DOHH2 (cell line): ENCODE measurements around the gene BUD23.
A peak's percentile ranks its signal among the peaks of the same experiment; 100 is the strongest.

Source experiments
- H3F3A ChIP-seq: fragments of 200-600 bp; sonication (generic), shearing (Covaris generic); 2 replicates; pipeline ENCODE4 v1.6.0; 2016; ENCODE audit warnings: antibody characterized with exemption, mild to moderate bottlenecking; ENCODE audit not compliant: control insufficient read depth, insufficient read depth
- H3K27ac ChIP-seq: fragments of 200-600 bp; sonication (generic); 2 replicates; pipeline ENCODE4 v1.5.1; 2014; ENCODE audit warnings: low read depth, mild to moderate bottlenecking, low read length, moderate library complexity
- H3K27me3 ChIP-seq: fragments of 200-600 bp; sonication (generic); 2 replicates; pipeline ENCODE4 v1.6.1; 2014; ENCODE audit warnings: mild to moderate bottlenecking, low read length, mixed read lengths; ENCODE audit not compliant: control insufficient read depth
- H3K36me3 ChIP-seq: fragments of 200-600 bp; sonication (generic); 2 replicates; pipeline ENCODE4 v1.6.1; 2014; ENCODE audit warnings: mild to moderate bottlenecking, low read length, moderate library complexity, mixed read lengths; ENCODE audit not compliant: control insufficient read depth
- H3K4me1 ChIP-seq: fragments of 200-600 bp; sonication (generic); 2 replicates; pipeline ENCODE4 v1.6.1; 2014; ENCODE audit warnings: mild to moderate bottlenecking, low read length, mixed read lengths; ENCODE audit not compliant: control insufficient read depth
- H3K4me2 ChIP-seq: fragments of 200-600 bp; sonication (generic); 2 replicates; pipeline ENCODE4 v1.6.0; 2014; ENCODE audit warnings: mild to moderate bottlenecking, low read length, moderate library complexity
- H3K4me3 ChIP-seq: fragments of 200-600 bp; sonication (generic); 2 replicates; pipeline ENCODE4 v1.5.1; 2014; ENCODE audit warnings: mild to moderate bottlenecking, low read length, mixed read lengths
- H3K79me2 ChIP-seq: fragments of 200-600 bp; sonication (generic); 2 replicates; pipeline ENCODE4 v1.6.1; 2014; ENCODE audit warnings: mild to moderate bottlenecking, low read length, mixed read lengths; ENCODE audit not compliant: control insufficient read depth
- H3K9me2 ChIP-seq: fragments of 200-600 bp; sonication (generic); replicated peaks from 2 replicates; pipeline ENCODE4 v1.6.1; 2014; ENCODE audit warnings: mild to moderate bottlenecking, low read length, mixed read lengths; ENCODE audit not compliant: control insufficient read depth
- H3K9me3 ChIP-seq: fragments of 200-600 bp; sonication (generic); 2 replicates; pipeline ENCODE4 v1.6.1; 2014; ENCODE audit warnings: antibody characterized with exemption, low read length, mixed read lengths; ENCODE audit not compliant: control insufficient read depth, insufficient read depth
- H4K20me1 ChIP-seq: fragments of 200-600 bp; sonication (generic); 2 replicates; pipeline ENCODE4 v1.6.0; 2014; ENCODE audit warnings: low read depth, mild to moderate bottlenecking, antibody characterized with exemption, low read length, moderate library complexity; ENCODE audit not compliant: control insufficient read depth, insufficient read depth
- EZH2phosphoT487 ChIP-seq: fragments of 200-600 bp; sonication (generic); IDR thresholded peaks from 2 replicates; pipeline ENCODE4 v1.6.1; 2017; ENCODE audit warnings: borderline replicate concordance, mild to moderate bottlenecking, antibody characterized with exemption, low read length, moderate library complexity, mixed read lengths
- TF ChIP-seq, protein P1 (sequence below): fragments of 200-600 bp; sonication (generic); IDR thresholded peaks from one replicate; pipeline ENCODE4 v1.5.1; 2014; ENCODE audit warnings: antibody characterized with exemption, mild to moderate bottlenecking, low read depth, low read length; ENCODE audit not compliant: poor library complexity, severe bottlenecking

Gene BUD23

DNA sequence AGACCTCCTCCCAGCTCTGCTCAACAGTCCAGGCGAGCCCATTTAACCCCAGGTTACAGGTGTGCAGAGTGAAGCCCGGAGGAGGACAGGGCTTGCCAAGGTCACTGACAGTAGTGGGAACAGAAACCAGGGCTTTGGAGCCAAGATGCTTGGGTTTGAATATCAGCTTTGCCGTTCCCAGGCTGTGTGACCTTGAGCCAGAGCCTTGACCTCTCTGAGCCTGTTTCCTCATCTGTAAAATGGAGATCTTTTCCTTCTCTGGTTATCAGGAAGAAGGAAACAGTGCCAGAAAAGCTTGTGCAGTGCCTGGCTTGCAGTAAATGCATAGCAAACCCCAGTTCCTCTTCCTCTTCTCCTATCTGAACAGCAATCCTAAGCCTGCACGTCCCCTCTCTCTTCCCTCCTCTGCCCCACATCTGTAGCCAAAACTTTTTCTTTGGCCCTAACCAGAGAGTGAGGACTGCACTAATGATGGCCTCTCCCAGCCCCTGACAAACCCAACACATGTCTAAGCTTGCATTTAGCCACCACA is 37.7 kb upstream of the BUD23 start:
- no peak overlapping the region for H3K4me2 ChIP-seq

DNA sequence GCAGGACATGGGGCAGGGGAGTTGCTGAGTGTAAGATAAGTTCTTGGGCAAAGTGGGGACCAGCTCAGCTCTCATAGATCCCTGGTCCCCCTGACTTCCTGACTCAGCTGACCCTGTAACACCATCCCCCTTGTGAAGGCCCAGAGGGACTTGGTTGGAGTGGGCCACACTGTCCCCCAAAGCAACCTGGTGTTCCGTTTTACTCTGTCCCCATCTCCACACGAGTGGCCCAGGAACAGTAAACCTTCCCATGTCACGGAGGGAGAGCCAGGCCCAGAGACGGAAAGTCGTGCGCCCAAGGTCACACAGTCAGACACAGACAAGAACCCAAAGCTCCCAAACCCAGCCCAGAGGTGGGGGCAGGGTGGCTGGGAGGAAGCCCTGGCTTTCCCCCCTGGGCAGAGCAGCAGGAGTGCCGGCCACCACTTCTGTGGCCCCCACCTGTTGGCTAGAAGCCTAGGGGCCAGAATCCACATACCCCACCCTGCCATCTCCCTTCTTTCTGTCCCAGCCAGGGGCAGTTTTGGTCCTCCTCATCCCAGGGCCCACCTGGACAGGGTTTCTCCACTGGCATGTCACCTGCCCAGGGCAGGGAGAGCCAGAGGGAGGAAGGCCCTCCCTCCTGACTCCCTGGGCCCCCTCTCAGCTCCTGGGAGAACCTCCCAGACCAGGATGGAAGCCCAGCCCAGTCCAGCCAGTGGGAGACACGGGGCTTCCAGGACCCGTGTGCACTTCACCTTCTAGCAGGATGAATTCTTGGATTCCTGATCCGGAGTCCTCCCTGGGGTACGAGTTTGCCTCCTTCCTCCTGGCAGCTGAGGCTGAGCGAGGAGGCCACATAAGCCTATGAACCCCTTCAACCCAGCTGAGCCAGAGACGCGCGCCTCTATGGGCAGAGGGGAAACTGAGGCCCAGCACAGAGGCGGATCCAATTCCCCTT is 36.3 kb upstream of the BUD23 start:
- Histone ChIP-seq H3K79me2 (no peaks in the 10 kb centered on the region), H3K4me2 (no peak overlapping the region), H3K9me2 (no peaks in the 10 kb centered on the region), H3F3A (no peaks in the 10 kb centered on the region), H4K20me1 (0 out of 2 replicates have a peak, but pooled peaks cover 3% of the 10 kb centered on the region), H3K36me3 (no peaks in the 10 kb centered on the region), H3K4me1 (peaks cover 5% of the 10 kb centered on the region), H3K9me3 (no peaks in the 10 kb centered on the region), H3K4me3 (no peak overlapping the region), H3K27ac (no peak overlapping the region), H3K27me3 (peaks cover 64% of the 10 kb centered on the region)
- TF ChIP-seq, protein P1, sequence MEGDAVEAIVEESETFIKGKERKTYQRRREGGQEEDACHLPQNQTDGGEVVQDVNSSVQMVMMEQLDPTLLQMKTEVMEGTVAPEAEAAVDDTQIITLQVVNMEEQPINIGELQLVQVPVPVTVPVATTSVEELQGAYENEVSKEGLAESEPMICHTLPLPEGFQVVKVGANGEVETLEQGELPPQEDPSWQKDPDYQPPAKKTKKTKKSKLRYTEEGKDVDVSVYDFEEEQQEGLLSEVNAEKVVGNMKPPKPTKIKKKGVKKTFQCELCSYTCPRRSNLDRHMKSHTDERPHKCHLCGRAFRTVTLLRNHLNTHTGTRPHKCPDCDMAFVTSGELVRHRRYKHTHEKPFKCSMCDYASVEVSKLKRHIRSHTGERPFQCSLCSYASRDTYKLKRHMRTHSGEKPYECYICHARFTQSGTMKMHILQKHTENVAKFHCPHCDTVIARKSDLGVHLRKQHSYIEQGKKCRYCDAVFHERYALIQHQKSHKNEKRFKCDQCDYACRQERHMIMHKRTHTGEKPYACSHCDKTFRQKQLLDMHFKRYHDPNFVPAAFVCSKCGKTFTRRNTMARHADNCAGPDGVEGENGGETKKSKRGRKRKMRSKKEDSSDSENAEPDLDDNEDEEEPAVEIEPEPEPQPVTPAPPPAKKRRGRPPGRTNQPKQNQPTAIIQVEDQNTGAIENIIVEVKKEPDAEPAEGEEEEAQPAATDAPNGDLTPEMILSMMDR, result no peak
- TF ChIP-seq EZH2phosphoT487, result 0 out of 2 replicates have a peak, but pooled peaks have one; percentile 10

More for the DNA sequence above, 37.7 kb upstream of the BUD23 start:
- no peaks in the 10 kb centered on the region for H3K79me2 ChIP-seq
- peaks cover 4% of the 10 kb centered on the region; the same call in 1 of the 2 replicates for H3K9me3 ChIP-seq
- no peaks in the 10 kb centered on the region for H3K9me2 ChIP-seq
- no peaks in the 10 kb centered on the region for H3K36me3 ChIP-seq
- peaks cover 5% of the 10 kb centered on the region for H3K4me1 ChIP-seq
- peaks cover 64% of the 10 kb centered on the region for H3K27me3 ChIP-seq
- H3K27ac ChIP-seq, result no peak overlapping the region
- H3K4me3 ChIP-seq, result no peak overlapping the region
- H3F3A ChIP-seq, result no peaks in the 10 kb centered on the region
- 0 out of 2 replicates have a peak, but pooled peaks cover 3% of the 10 kb centered on the region for H4K20me1 ChIP-seq
- no peak for TF ChIP-seq EZH2phosphoT487

DNA sequence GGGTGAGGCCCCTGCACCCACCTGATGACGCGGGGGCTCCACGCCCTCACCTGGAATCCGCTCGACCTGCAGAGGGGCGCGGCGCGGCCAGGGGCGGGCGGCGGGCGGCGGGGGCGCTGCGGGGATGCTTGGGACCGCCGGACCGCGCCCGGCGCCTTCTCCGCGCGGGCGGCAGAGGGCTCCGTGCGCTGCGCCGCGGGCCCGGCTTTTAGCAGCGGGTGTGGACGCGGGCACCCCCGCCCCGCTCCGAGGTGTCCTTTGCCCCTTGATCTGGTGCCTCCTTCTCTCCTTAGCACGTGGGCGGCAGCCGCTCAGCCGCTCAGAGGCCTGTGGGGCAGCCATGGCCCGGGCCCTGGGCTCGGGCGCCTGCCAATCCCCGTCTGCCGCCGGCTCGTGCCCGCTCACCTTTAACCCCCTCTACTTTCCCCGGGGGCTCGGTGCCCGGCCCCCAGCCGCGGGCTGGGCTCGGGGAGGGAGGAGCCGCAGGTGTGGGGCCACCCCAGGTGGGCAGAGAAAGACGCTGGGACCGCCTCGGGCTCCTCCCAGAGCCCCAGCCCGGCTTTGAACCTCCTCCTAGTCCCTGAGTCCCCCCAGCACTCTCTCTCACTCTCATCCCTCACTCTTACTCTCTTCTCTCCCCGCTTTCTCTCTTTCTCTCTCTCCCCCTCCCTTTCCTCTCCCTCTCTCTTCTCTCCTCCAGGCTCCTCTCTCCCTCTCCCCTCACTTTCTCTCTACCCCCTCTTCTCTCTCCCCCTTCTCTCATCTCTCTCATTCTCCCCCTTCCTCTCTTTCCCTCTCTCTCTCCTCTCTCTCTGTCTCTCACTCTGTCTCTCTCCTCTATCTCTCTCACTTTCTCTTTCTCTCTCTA is 35.4 kb upstream of the BUD23 start:
- TF ChIP-seq EZH2phosphoT487, result peak; percentile 71
- TF ChIP-seq, protein P1, result peak; percentile 8
- Histone ChIP-seq H3K79me2 (no peaks in the 10 kb centered on the region), H3K4me3 (peak overlapping the region; percentile 39), H4K20me1 (0 out of 2 replicates have a peak, but pooled peaks cover 3% of the 10 kb centered on the region), H3K27me3 (peaks cover 64% of the 10 kb centered on the region), H3K36me3 (no peaks in the 10 kb centered on the region), H3F3A (no peaks in the 10 kb centered on the region), H3K4me2 (peak overlapping the region; percentile 57), H3K9me3 (no peaks in the 10 kb centered on the region), H3K9me2 (no peaks in the 10 kb centered on the region), H3K4me1 (peaks cover 5% of the 10 kb centered on the region), H3K27ac (no peak overlapping the region)
